Measurements from ENCODE around the gene TMC2. TPM values are rescaled to one million over a fixed set of nuclear protein-coding genes. Genes with fewer than 3 reads are reported as not detected.

TMC2 gene
- total and polyA plus RNA-seq, 10 donors: 0.07 to 1.2 (median 0.13) TPM; not detected in 2

DNA sequence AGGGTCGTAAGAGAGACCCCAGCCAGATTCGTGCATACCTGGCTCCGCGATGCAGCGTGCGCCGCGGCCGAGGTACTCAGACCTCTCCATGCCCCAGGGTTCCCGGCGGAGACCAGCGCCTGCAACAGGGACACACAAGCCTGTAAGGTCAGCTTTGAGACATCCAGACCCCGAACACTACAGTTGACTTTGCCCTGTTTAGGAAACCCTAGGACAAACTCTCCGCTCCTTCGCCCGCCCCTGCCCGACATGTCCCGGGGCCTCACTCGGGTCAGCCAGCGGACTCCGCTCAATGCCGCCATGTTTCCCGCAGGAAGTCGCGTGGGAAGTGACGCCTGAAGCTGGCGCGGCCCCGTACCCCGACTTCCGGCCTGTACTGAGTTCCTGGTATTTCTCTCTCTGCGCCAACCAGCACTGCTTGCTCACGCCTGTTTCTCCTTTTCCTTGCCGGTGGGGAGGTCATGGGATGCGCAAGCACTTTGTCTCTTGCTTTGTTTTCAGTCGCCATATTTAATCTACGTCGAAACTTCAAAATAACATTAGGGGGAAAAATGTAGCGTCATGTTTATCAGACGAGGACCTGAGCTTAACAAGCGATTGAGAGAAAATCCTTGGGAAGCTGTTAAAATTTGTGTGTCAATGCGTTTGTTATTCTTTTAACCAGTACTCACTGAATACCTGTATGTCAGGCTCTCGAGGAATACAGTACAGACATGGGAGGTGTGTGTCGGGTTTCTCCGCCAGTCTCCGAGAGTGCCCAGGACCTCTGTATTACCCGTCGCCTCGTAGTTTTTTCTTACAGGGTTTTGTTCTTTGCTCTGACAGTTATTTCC, 127.7 kb downstream of the TMC2 start, which contains the start of gene IDH3B:
IDH3B (minus strand) TSS at position 330 of the 833 bp plus-strand sequence; CDS start at position 302, 28 bp downstream.
- intact Hi-C loops (cut with DNase I; ENCODE audit: low total_unique reads): no loop called here

DNA sequence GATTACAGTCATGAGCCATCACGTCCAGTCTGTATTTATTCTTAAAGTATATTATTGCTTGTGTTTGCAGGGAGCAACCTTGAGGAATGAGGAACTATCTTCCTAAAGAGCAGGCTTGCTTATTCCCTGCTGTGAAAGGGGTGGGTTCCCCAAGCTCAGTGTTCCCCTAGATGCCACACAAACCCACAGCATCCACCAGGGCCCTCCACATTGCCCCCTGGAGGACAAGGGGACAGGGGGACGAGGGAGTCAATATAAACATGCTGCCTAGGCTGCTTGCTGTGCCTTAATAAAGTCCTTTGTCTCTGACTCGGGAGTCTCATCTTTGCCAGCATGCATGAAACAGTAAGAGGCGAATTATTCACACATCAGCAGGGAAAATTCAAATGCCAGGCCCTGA, 135.6 kb downstream of the TMC2 start:
- intact Hi-C loops (cut with DNase I; ENCODE audit: low total_unique reads): no loop called here
- no peaks in the 10 kb centered on the region for H3K36me3 ChIP-seq
- no peaks in the 10 kb centered on the region for H3K4me1 ChIP-seq
- WGBS, 5 donors: 23 to 39% (median 36%) methylated on average over 4 of the region's 4 CpGs
- no peaks in the 10 kb centered on the region for H3K9me3 ChIP-seq
- TF ChIP-seq, protein P1, sequence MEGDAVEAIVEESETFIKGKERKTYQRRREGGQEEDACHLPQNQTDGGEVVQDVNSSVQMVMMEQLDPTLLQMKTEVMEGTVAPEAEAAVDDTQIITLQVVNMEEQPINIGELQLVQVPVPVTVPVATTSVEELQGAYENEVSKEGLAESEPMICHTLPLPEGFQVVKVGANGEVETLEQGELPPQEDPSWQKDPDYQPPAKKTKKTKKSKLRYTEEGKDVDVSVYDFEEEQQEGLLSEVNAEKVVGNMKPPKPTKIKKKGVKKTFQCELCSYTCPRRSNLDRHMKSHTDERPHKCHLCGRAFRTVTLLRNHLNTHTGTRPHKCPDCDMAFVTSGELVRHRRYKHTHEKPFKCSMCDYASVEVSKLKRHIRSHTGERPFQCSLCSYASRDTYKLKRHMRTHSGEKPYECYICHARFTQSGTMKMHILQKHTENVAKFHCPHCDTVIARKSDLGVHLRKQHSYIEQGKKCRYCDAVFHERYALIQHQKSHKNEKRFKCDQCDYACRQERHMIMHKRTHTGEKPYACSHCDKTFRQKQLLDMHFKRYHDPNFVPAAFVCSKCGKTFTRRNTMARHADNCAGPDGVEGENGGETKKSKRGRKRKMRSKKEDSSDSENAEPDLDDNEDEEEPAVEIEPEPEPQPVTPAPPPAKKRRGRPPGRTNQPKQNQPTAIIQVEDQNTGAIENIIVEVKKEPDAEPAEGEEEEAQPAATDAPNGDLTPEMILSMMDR (IDR thresholded peaks at IDR 0.05 in 8 of 11, conservative IDR thresholded peaks at IDR 0.05 in 3 of 11): peak in 1 of 11 experiments; percentile 13
- TF ChIP-seq POLR2AphosphoS5 (IDR thresholded peaks at IDR 0.05): no peak
- peaks cover 0 to 27% (median 0%) of the 10 kb centered on the region in 7 donors for H3K27me3 ChIP-seq (replicated peaks in 1 of 7)
- H3K27ac ChIP-seq: no peak overlapping the region
- DNase-seq: peak; percentile 9
- no peak overlapping the region for H3K4me3 ChIP-seq

More for the DNA sequence above, 127.7 kb downstream of the TMC2 start, which contains the start of gene IDH3B:
- H3K4me3 ChIP-seq: peak within 1 kb of the TSS; percentile 81 to 100 (median 93)
- H3K9me3 ChIP-seq: no peaks in the 10 kb centered on the region
- DNase-seq: peak; percentile 97
- H3K36me3 ChIP-seq: peaks cover 0 to 42% (median 34%) of the 10 kb centered on the region in 6 donors
- TF ChIP-seq POLR2AphosphoS5 (IDR thresholded peaks at IDR 0.05) (peak; percentile 98 to 99 (median 98)), POLR2A (IDR thresholded peaks at IDR 0.05) (peak; percentile 36 to 90 (median 66))
- TF ChIP-seq, protein P1 (IDR thresholded peaks at IDR 0.05 in 8 of 11, conservative IDR thresholded peaks at IDR 0.05 in 3 of 11): no peak
- H3K27ac ChIP-seq: peak within 1 kb of the TSS; percentile 84 to 97 (median 94)
- H3K27me3 ChIP-seq (replicated peaks in 1 of 7): no peaks in the 10 kb centered on the region
- WGBS, 5 donors: 7 to 10% (median 9%) methylated on average over 49 of the region's 49 CpGs
- H3K4me1 ChIP-seq: peaks cover 8 to 28% (median 19%) of the 10 kb centered on the region in 6 donors

DNA sequence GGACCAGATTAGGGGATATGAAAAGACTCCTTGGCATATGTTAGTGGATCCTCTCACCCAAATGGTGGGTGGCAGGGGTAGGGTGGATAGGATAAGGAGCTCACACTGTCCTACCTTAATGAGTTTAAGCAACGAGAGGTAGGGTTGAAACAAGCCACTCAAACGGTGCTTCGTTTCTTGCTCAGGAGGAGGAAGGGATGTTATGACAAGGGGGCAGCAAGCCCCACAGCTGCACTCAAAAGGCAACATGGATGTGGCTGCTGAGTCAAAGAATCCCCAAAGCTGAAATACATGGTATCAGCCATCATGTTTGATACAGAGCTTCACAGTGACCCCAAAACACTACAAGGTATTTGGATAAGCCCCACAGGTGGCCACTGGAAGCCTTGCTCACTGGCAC, 136.1 kb downstream of the TMC2 start:
- Histone ChIP-seq H3K27ac (no peak overlapping the region), H3K27me3 (replicated peaks in 1 of 7) (peaks cover 0 to 27% (median 0%) of the 10 kb centered on the region in 7 donors), H3K36me3 (no peaks in the 10 kb centered on the region), H3K4me1 (no peaks in the 10 kb centered on the region), H3K9me3 (no peaks in the 10 kb centered on the region), H3K4me3 (no peak overlapping the region)
- intact Hi-C loops (cut with DNase I; ENCODE audit: low total_unique reads): no loop called here
- TF ChIP-seq POLR2AphosphoS5 (IDR thresholded peaks at IDR 0.05): no peak
- no peak for TF ChIP-seq POLR2A (IDR thresholded peaks at IDR 0.05)
- TF ChIP-seq, protein P1 (IDR thresholded peaks at IDR 0.05 in 8 of 11, conservative IDR thresholded peaks at IDR 0.05 in 3 of 11): no peak
- DNase-seq: no peak
- 58 to 86% (median 75%) methylated on average over 3 of the region's 3 CpGs for WGBS, 5 donors

DNA sequence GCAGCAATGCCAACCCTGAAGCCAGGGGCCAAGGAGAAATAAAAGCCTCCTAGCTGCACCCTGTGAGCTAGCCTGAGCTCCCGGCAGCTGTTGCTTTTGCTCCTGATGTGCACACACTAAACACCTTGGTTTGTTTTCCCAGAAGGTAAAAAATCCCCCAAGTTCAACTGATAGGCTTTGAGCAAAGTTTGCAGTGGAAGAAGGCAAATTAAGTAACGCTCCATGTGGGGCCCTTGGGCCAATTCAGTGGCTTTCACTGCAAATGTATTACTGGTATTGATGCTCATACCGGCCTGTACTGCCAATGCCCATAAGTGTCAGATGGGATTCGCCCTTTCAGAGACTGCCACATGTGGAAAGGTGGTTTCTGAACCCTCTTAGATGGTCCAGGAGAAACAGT, 137.1 kb downstream of the TMC2 start:
- DNase-seq: no peak
- Histone ChIP-seq H3K27me3 (replicated peaks in 1 of 7) (peaks cover 0 to 27% (median 0%) of the 10 kb centered on the region in 7 donors), H3K9me3 (no peaks in the 10 kb centered on the region), H3K36me3 (no peaks in the 10 kb centered on the region), H3K27ac (no peak overlapping the region), H3K4me1 (no peaks in the 10 kb centered on the region), H3K4me3 (no peak overlapping the region)
- intact Hi-C loops (cut with DNase I; ENCODE audit: low total_unique reads): no loop called here
- 83 to 93% (median 90%) methylated on average over 4 of the region's 4 CpGs for WGBS, 5 donors
- TF ChIP-seq POLR2A (IDR thresholded peaks at IDR 0.05): no peak
- TF ChIP-seq, protein P1 (IDR thresholded peaks at IDR 0.05 in 8 of 11, conservative IDR thresholded peaks at IDR 0.05 in 3 of 11): no peak
- no peak for TF ChIP-seq POLR2AphosphoS5 (IDR thresholded peaks at IDR 0.05)

Data from spleen (tissue), 11 donors.